NB4 (cell line): Measurements from ENCODE around the gene DNAI1.
A peak's percentile ranks its signal among the peaks of the same experiment; 100 is the strongest.

ENCODE experiments used
- DNase-seq: peaks from one replicate; pipeline ENCODE4 v3.0.0; 2010; ENCODE audit warnings: low read depth
- H3K4me3 ChIP-seq: one replicate; pipeline ENCODE4 v1.5.1; 2011; ENCODE audit warnings: mild to moderate bottlenecking, low read depth, low read length, moderate library complexity
- MYC ChIP-seq: IDR thresholded peaks from 2 replicates; pipeline ENCODE4 v1.6.1; 2011; ENCODE audit warnings: low read depth, low read length
- POLR2A ChIP-seq: IDR thresholded peaks from 2 replicates; pipeline ENCODE4 v1.6.1; 2011; ENCODE audit warnings: mild to moderate bottlenecking; ENCODE audit not compliant: insufficient read length; ENCODE audit errors: extremely low read depth
- TF ChIP-seq, protein P1 (sequence below): IDR thresholded peaks from one replicate; pipeline ENCODE4 v1.5.1; 2012; ENCODE audit warnings: low read depth, low read length
- TF ChIP-seq, protein P2 (sequence below): IDR thresholded peaks from 2 replicates; pipeline ENCODE4 v1.6.1; 2011; ENCODE audit warnings: low read depth, low read length

DNAI1 gene

DNA sequence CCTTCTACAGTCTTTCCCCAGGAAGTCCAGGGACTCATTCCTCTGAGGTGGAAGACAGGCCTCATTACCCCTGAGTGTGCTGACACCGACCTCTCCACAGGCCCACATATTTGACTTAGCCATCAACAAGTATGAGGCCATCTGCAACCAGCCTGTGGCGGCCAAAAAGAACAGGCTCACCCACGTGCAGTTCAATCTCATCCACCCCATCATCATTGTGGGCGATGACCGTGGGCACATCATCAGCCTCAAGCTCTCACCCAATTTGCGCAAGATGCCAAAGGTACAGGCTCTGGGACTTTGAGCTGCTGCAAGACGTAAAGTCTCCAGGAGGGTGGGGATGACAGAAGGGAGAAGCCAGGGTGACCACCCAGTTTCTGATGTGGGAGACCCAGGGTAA is 58.6 kb downstream of the DNAI1 start:
- TF ChIP-seq, protein P1, sequence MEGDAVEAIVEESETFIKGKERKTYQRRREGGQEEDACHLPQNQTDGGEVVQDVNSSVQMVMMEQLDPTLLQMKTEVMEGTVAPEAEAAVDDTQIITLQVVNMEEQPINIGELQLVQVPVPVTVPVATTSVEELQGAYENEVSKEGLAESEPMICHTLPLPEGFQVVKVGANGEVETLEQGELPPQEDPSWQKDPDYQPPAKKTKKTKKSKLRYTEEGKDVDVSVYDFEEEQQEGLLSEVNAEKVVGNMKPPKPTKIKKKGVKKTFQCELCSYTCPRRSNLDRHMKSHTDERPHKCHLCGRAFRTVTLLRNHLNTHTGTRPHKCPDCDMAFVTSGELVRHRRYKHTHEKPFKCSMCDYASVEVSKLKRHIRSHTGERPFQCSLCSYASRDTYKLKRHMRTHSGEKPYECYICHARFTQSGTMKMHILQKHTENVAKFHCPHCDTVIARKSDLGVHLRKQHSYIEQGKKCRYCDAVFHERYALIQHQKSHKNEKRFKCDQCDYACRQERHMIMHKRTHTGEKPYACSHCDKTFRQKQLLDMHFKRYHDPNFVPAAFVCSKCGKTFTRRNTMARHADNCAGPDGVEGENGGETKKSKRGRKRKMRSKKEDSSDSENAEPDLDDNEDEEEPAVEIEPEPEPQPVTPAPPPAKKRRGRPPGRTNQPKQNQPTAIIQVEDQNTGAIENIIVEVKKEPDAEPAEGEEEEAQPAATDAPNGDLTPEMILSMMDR = no peak
- TF ChIP-seq, protein P2, sequence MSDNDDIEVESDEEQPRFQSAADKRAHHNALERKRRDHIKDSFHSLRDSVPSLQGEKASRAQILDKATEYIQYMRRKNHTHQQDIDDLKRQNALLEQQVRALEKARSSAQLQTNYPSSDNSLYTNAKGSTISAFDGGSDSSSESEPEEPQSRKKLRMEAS = no peak
- TF ChIP-seq MYC = no peak
- TF ChIP-seq POLR2A = no peak
- H3K4me3 ChIP-seq = no peak overlapping the region
- no peak for DNase-seq

DNA sequence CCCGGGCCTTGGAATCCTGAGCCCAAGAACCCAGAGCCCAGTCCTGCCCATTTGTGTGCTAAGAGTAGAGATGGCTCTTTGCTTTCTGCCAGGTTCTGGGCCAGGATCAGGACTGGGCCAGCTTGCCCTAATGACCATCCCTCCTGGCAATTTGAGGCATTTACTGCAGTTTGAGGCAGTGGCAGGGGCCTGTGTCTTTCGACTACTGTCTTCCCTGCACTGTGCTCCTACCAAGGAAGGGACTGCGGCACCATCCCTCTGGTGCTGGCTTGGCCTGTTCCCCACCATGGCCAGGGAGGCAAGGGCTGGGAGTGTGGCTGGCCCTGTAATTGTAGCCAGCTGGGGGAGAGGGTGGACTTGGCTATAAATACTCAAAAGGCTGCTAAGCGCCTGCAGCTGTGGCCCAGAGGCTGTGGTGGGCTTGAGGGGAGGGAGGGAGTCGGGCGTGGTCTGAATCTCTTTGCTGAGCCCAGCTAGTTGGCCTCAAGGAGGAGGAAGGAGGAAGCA is 59.6 kb downstream of the DNAI1 start:
- TF ChIP-seq, protein P2 = no peak
- TF ChIP-seq MYC (no peak), POLR2A (no peak)
- H3K4me3 ChIP-seq = no peak overlapping the region
- DNase-seq = no peak

DNA sequence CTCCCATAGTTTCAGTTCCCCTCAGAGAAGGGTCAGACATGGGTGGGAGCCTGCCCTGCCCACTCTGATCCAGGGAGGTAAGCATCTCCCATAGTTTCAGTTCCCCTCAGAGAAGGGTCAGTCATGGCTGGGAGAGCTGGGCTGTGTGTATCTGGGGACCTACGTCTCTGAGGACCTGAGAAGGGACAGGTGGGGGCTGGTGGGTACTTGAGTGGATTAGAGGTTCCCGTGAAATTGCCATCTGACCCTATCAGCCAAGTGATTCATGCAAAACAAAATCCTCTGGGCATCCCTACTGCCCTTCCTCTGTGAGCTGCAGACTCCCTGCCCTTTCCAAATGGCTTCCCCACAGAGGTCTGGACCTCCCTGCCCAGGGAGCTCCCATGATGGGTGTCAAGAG is 60.3 kb downstream of the DNAI1 start:
- H3K4me3 ChIP-seq = no peak overlapping the region
- DNase-seq = no peak
- TF ChIP-seq MYC (no peak), POLR2A (no peak)

DNA sequence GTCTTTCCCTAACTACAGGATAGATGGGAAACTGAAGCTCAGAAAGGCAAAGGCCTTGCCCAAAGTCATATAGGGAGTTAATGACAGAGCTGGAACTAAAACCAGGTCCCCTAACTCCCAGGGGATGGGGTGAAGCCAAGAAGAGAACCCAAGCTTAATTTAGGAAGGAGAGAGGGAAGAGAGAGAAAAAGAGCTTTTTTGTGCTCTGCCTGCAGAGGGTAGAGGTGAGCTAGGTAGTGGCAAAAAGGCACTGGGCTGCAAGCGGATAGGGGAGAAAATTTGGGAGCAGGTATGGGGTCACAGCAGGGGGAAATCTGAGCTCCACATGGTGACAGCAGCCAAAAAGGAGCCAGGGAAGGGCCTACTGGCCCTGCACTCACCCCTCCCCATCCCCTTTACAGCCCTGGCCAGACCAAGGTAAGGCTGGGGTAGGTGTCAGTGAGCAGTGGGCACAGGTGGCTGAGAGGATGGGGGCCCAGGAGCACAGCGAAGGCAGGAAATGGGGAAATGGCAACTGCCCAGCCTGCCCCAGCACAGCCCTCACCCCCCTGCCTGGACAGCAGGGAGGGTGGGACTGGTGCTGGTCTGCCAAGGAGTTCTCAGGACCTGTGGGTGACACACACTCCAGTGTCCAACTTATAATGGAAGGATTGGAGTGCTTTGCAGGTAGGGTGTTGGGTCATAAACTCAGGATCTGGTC is 60.9 kb downstream of the DNAI1 start:
- DNase-seq = no peak
- no peak for TF ChIP-seq MYC
- TF ChIP-seq, protein P1 = peak; percentile 37
- no peak overlapping the region for H3K4me3 ChIP-seq

DNA sequence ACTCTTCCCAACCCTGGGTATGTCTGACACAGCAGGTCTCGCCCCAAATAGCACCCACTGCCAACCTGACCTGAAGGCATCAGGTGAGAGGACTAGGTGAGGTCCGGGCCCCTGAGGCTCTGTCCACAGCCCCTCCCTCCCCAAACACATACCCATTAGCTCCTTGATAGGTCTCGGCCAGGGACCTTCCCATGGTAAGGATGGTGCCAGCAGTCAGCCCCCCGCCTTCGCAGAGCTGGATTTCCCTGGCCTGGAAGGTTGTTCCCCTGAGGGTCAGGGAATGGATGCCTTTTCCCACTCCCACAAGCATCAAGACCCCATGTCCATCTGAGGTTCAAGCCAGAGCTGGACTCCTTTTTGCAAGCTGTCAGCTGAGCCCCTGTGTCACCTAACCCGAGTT is 61.5 kb downstream of the DNAI1 start:
- DNase-seq = no peak
- H3K4me3 ChIP-seq = no peak overlapping the region
- TF ChIP-seq MYC = no peak
- TF ChIP-seq, protein P2 = no peak
- TF ChIP-seq, protein P1 = no peak
- TF ChIP-seq POLR2A = no peak

DNA sequence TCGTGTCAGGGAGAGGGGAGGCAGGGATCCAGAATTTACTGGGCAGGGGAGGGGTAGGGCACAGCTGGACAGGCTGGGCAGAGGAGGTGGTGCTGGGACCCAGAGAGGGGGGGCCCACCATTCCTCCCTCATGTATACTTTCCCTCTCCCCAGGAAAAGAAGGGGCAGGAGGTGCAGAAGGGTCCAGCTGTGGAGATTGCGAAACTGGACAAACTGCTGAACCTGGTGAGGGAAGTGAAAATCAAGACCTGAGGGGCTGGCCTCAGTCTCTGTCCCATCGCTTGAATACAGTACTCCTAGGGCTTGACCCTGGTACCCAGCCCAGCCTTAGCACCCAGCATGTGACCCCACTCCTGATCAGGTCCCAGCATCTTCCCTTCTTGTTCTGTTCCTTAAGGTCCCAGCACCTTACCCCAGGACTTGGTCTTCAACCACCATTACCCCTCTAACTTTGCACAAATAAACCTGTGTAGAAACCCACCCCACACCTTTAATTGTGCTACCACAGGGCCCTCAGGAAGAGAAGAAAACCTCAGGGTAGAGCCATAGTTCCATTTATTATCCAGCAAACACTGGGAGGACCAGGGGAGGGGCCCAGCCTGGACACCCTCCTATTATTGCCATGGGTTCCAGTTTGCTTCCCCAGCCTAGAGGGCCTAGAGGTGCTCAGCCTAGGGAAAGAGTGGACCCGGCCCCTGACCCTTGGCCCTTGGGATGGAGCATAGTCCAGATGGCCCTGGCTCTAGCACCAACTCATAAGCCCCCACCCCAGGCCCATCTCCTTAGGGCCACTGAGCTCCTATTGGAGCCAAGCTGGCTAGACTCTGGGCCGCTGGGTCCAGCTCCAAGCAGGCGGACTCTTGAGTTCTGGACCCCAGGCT is 62.1 kb downstream of the DNAI1 start:
- no peak for TF ChIP-seq MYC
- TF ChIP-seq, protein P2 = no peak
- TF ChIP-seq, protein P1 = no peak
- no peak for TF ChIP-seq POLR2A

More for the DNA sequence above, 62.1 kb downstream of the DNAI1 start:
- peak; percentile 48 for DNase-seq
- no peak overlapping the region for H3K4me3 ChIP-seq
